DMS 273 (cell line): Measurements from ENCODE around the gene MDP1.
"Not testable (repeated sequence)": the region's sequence is repeated elsewhere in the genome, so short reads cannot be mapped to it uniquely, and the experiment has no call there.

ENCODE experiments used
- DNase-seq: peaks from one replicate; lab custom pipeline; 2025; ENCODE audit not compliant: unreplicated experiment; lab: John Stamatoyannopoulos, UW

Gene MDP1

GRCh38 chr14:24202538-24202937, 13.3 kb downstream of the MDP1 start:
- DNase-seq: not testable (repeated sequence)

GRCh38 chr14:24198814-24199524, 16.9 kb downstream of the MDP1 start:
- DNase-seq: no peak

- no peak for DNase-seq
Measured at GRCh38 chr14:24197056-24197450, 18.8 kb downstream of the MDP1 start.

- peak; percentile 68 for DNase-seq
Measured at GRCh38 chr14:24196071-24197055, 19.5 kb downstream of the MDP1 start.

- DNase-seq: peak; percentile 90
Measured at GRCh38 chr14:24195186-24196070, 20.4 kb downstream of the MDP1 start, which contains the start of gene TM9SF1. Gene TM9SF1 (minus strand): TSS chr14:24195441. CDS start chr14:24195019, 422 bp downstream.

GRCh38 chr14:24194873-24195185, 21.0 kb downstream of the MDP1 start:
- DNase-seq: no peak

GRCh38 chr14:24194186-24194872, 21.5 kb downstream of the MDP1 start:
- DNase-seq: no peak

GRCh38 chr14:24192933-24193332, 22.9 kb downstream of the MDP1 start:
- no peak for DNase-seq

GRCh38 chr14:24190416-24190815, 25.4 kb downstream of the MDP1 start:
- no peak for DNase-seq

- DNase-seq: no peak
Measured at GRCh38 chr14:24189460-24189859, 26.4 kb downstream of the MDP1 start.

GRCh38 chr14:24189059-24189375, 26.8 kb downstream of the MDP1 start:
- no peak for DNase-seq

- peak; percentile 99 for DNase-seq
Measured at GRCh38 chr14:24188251-24189058, 27.4 kb downstream of the MDP1 start, which contains the start of gene IPO4. Gene IPO4 (minus strand): TSS chr14:24188816. CDS start chr14:24188787, 29 bp downstream.

- no peak for DNase-seq
Measured at GRCh38 chr14:24187539-24187915, 28.3 kb downstream of the MDP1 start.

- DNase-seq: no peak
Measured at GRCh38 chr14:24186831-24187538, 28.9 kb downstream of the MDP1 start.

- no peak for DNase-seq
Measured at GRCh38 chr14:24185741-24186140, 30.1 kb downstream of the MDP1 start.

- no peak for DNase-seq
Measured at GRCh38 chr14:24185026-24185425, 30.8 kb downstream of the MDP1 start.

GRCh38 chr14:24184104-24184970, 31.5 kb downstream of the MDP1 start:
- DNase-seq: no peak

- peak; percentile 35 for DNase-seq
Measured at GRCh38 chr14:24183014-24183481, 32.8 kb downstream of the MDP1 start.
